A673 (cell line): Measurements from ENCODE around the gene KCNMA1. TPM values are rescaled to one million over a fixed set of nuclear protein-coding genes. Genes with fewer than 3 reads are reported as not detected.

Source experiments
- BruUV-seq: library from RNA; stranded (reverse); fragments of 400-500 nt; replicated peaks from 2 replicates; lab custom pipeline; 2021; lab: Mats Ljungman, UMichigan
- CTCF ChIA-PET: fragments of 300-600 bp; sonication (Branson Sonifier 250); formaldehyde crosslinking; loops from one replicate; lab custom pipeline; 2022; ENCODE audit warnings: antibody characterized with exemption; lab: Charles Lee
- POLR2A ChIA-PET: fragments of 300-600 bp; sonication (Branson Sonifier 250); formaldehyde crosslinking; loops from one replicate; lab custom pipeline; 2022; ENCODE audit warnings: antibody characterized with exemption; ENCODE audit not compliant: low non-redundant PET; lab: Charles Lee
- DNase-seq: peaks from one replicate; pipeline ENCODE4 v3.0.0-alpha.2; 2015; ENCODE audit warnings: low spot score
- H3K27ac ChIP-seq: fragments of 200-600 bp; sonication (generic); 2 replicates; pipeline ENCODE4 v1.5.1; 2016; ENCODE audit warnings: mixed run types, low read depth, mild to moderate bottlenecking, mixed read lengths, antibody characterized with exemption, low read length; ENCODE audit not compliant: poor library complexity, severe bottlenecking
- H3K27me3 ChIP-seq: fragments of 200-600 bp; sonication (generic); replicated peaks from 2 replicates; pipeline ENCODE4 v1.6.1; 2017; ENCODE audit warnings: mixed run types, low read depth, mild to moderate bottlenecking, mixed read lengths, antibody characterized with exemption, low read length; ENCODE audit not compliant: insufficient read depth, poor library complexity
- H3K36me3 ChIP-seq: fragments of 200-600 bp; sonication (generic); 2 replicates; pipeline ENCODE4 v1.6.1; 2016; ENCODE audit warnings: mixed run types, mild to moderate bottlenecking, mixed read lengths, antibody characterized with exemption, low read length; ENCODE audit not compliant: insufficient read depth, poor library complexity, severe bottlenecking
- H3K4me1 ChIP-seq: fragments of 200-600 bp; sonication (generic); 2 replicates; pipeline ENCODE4 v1.6.1; 2017; ENCODE audit warnings: mixed run types, mild to moderate bottlenecking, mixed read lengths, antibody characterized with exemption, low read length; ENCODE audit not compliant: insufficient read depth, poor library complexity, severe bottlenecking
- H3K4me3 ChIP-seq: fragments of 200-600 bp; sonication (generic); 2 replicates; pipeline ENCODE4 v1.5.1; 2016; ENCODE audit warnings: low read depth, mixed run types, mild to moderate bottlenecking, mixed read lengths, low read length; ENCODE audit not compliant: poor library complexity, severe bottlenecking
- H3K9me3 ChIP-seq: fragments of 200-600 bp; sonication (generic); 2 replicates; pipeline ENCODE4 v1.6.1; 2016; ENCODE audit warnings: mixed run types, low read depth, mild to moderate bottlenecking, mixed read lengths, antibody characterized with exemption, low read length; ENCODE audit not compliant: poor library complexity, severe bottlenecking
- CTCF ChIP-seq: fragments of 300-800, 200-600 bp; sonication (generic); conservative IDR thresholded peaks from 2 replicates; pipeline ENCODE4 v1.5.1; 2017; ENCODE audit warnings: low read depth, mild to moderate bottlenecking, antibody characterized with exemption, low read length, moderate library complexity, mixed read lengths
- EZH2 ChIP-seq: fragments of 200-600 bp; sonication (generic); IDR thresholded peaks from 2 replicates; pipeline ENCODE4 v1.6.1; 2017; ENCODE audit warnings: borderline replicate concordance, low read depth, mild to moderate bottlenecking, mixed read lengths, antibody characterized with exemption, low read length; ENCODE audit not compliant: poor library complexity, severe bottlenecking
- intact Hi-C: fragments of 100-400 bp; cut with micrococcal nuclease; formaldehyde crosslinking; loops from one replicate; pipeline ENCODE4 v1.10.0; 2022; ENCODE audit not compliant: unreplicated experiment
- total RNA-seq: library from RNA; stranded (reverse); gene quantifications from 2 replicates; pipeline ENCODE4 v1.2.3, GENCODE V29; 2021

The KCNMA1 gene
- total RNA-seq, 1 experiment from 2014 or later = 0.84 TPM

- H3K4me1 ChIP-seq = no peaks in the 10 kb centered on the region
- ChIA-PET CTCF (no interaction called here), POLR2A (no interaction called here)
- no peak for DNase-seq
- H3K4me3 ChIP-seq = no peak overlapping the region
- no peaks in the 10 kb centered on the region for H3K36me3 ChIP-seq
- no peak overlapping the region for H3K27ac ChIP-seq
- no peak for TF ChIP-seq EZH2
- no peak for TF ChIP-seq CTCF
- H3K27me3 ChIP-seq = peaks cover 31% of the 10 kb centered on the region
- BruUV-seq = no TSS peak
- H3K9me3 ChIP-seq = peaks cover 5% of the 10 kb centered on the region
- intact Hi-C loops = no loop called here
Observed at GRCh38 chr10:77207828-77208185, 429.8 kb downstream of the KCNMA1 start.

GRCh38 chr10:77207182-77207827 lies 430.3 kb downstream of the KCNMA1 start:
- Histone ChIP-seq H3K36me3 (no peaks in the 10 kb centered on the region), H3K4me3 (no peak overlapping the region), H3K27ac (no peak overlapping the region), H3K4me1 (no peaks in the 10 kb centered on the region), H3K27me3 (peaks cover 28% of the 10 kb centered on the region), H3K9me3 (peaks cover 5% of the 10 kb centered on the region)
- no TSS peak for BruUV-seq
- ChIA-PET POLR2A (no interaction called here), CTCF (no interaction called here)
- TF ChIP-seq CTCF (no peak), EZH2 (no peak)
- DNase-seq = no peak
- intact Hi-C loops = no loop called here

GRCh38 chr10:77205135-77205534 lies 432.5 kb downstream of the KCNMA1 start:
- Histone ChIP-seq H3K9me3 (no peaks in the 10 kb centered on the region), H3K4me3 (no peak overlapping the region), H3K27me3 (peaks cover 33% of the 10 kb centered on the region), H3K4me1 (no peaks in the 10 kb centered on the region), H3K27ac (no peak overlapping the region), H3K36me3 (no peaks in the 10 kb centered on the region)
- intact Hi-C loops = no loop called here
- CTCF ChIA-PET = no interaction called here
- POLR2A ChIA-PET = no interaction called here
- TF ChIP-seq CTCF (no peak), EZH2 (no peak)
- no TSS peak for BruUV-seq
- DNase-seq = no peak
